GM12801 (cell line): Measurements from ENCODE around the gene MEIS1.

Experiments used
- TF ChIP-seq, protein P1 (sequence below): IDR thresholded peaks from one replicate; pipeline ENCODE4 v1.5.1; 2011; ENCODE audit warnings: control low read depth; ENCODE audit not compliant: insufficient read length; ENCODE audit errors: extremely low read depth

Gene MEIS1

DNA sequence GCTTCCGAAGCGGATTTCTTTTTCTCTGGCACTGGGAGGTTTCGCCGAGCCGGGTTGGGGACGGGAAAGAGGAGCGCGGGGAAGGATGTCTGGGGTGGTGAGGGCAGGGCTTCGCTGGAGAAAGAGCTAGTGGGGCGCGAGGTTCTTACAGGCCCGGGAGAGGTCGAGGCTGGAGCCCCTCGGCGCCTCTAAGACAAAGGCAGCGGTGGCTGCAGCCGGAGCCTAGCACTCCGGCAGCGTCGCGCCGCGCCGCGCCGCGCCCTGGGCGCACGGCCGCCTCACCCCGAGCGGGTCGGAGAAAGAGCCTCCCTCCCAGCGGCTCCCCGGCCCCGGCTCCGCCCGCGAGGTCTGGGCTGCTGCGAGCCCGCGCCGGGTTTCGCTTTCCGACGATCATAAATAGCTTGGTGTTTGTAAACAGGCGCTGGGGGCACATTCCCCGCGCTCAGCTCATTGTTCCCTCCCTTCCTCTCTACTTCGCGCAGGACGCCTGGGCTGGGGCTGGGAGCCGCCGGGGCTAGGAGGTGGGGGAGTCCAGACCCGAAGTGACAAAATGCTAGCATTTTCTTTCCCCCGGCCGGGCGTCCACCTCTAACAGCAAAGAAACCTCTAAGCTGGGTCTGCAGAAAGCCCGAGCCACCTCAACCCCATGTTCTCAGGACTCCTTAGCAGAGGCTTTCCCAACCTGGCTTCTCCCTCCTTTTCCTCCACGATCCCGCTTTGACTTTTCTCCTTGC, 813 bp upstream of the MEIS1 start:
- TF ChIP-seq, protein P1, sequence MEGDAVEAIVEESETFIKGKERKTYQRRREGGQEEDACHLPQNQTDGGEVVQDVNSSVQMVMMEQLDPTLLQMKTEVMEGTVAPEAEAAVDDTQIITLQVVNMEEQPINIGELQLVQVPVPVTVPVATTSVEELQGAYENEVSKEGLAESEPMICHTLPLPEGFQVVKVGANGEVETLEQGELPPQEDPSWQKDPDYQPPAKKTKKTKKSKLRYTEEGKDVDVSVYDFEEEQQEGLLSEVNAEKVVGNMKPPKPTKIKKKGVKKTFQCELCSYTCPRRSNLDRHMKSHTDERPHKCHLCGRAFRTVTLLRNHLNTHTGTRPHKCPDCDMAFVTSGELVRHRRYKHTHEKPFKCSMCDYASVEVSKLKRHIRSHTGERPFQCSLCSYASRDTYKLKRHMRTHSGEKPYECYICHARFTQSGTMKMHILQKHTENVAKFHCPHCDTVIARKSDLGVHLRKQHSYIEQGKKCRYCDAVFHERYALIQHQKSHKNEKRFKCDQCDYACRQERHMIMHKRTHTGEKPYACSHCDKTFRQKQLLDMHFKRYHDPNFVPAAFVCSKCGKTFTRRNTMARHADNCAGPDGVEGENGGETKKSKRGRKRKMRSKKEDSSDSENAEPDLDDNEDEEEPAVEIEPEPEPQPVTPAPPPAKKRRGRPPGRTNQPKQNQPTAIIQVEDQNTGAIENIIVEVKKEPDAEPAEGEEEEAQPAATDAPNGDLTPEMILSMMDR: no peak

DNA sequence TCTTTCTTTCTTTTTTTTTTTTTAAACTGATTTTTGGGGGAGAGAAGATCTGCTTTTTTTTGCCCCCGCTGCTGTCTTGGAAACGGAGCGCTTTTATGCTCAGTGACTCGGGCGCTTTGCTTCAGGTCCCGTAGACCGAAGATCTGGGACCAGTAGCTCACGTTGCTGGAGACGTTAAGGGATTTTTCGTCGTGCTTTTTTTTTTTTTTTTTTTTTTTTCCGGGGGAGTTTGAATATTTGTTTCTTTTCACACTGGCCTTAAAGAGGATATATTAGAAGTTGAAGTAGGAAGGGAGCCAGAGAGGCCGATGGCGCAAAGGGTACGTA, 587 bp downstream of the MEIS1 start:
- TF ChIP-seq, protein P1: no peak

DNA sequence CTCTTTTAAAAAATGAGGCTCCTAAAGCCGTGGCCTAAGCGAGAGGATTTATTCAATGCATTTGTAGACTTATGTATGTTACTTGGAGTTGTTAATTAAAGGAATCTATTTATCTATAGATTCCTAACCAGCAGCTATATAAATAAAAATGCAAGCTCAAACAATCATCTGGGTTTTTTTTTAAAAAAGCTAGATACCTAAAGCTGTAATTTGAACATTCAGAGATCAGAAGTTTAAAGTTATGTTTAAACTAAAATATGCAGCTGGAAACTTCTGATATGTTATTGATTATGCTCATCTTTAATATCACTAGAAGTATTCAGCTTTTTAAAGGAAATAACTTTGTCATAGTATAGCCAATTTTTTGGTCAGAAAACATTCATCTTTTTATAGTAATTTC, 1.0 kb downstream of the MEIS1 start:
- TF ChIP-seq, protein P1: no peak

DNA sequence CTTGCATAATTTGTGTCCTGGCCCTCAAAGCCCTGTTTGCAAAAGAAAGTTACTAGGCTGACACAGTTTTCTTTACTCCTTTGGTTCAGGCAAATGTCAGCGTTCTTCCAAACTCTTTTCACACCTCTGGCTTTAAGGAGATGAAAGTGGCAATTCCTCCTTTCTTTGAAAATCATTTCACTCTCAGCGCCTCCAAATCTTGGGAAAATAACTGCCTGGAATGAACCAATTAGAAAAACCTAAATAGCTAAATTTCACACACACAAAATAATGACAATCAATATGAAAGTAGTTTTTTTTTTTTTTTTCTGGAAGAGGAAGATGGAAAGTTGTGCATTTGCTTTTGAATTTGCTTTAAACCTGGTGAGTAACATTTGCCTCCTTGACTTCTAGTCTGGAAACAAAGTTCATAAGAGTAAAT, 1.7 kb downstream of the MEIS1 start:
- TF ChIP-seq, protein P1: no peak

DNA sequence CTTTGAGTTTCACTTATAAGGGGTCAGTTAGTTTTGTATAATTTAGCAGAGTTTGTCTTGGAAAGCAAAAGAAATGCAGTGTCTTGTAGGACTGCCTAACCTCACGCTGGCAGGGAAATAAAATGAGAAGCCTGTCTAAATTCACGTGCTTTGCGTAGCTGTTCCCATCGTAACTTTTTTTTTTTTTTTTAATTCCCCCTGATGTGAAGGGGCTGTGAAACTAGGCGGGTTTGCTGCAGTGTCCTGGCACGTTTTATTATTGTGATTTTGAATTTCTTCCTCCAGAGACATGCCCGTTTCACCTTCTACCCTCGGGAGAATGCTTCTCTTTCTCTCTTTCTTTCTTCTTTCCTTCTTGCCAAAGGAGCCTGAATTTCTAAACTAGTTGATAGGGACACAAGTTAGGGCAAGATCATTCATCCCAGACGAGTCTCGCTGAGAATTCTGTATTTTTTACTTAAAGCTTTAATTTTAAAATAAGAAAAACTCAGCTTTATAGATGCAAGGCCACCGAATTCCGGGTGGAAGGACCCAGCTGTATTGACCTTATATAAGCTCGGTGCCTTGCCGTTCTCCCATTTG, 2.3 kb downstream of the MEIS1 start:
- TF ChIP-seq, protein P1: no peak

DNA sequence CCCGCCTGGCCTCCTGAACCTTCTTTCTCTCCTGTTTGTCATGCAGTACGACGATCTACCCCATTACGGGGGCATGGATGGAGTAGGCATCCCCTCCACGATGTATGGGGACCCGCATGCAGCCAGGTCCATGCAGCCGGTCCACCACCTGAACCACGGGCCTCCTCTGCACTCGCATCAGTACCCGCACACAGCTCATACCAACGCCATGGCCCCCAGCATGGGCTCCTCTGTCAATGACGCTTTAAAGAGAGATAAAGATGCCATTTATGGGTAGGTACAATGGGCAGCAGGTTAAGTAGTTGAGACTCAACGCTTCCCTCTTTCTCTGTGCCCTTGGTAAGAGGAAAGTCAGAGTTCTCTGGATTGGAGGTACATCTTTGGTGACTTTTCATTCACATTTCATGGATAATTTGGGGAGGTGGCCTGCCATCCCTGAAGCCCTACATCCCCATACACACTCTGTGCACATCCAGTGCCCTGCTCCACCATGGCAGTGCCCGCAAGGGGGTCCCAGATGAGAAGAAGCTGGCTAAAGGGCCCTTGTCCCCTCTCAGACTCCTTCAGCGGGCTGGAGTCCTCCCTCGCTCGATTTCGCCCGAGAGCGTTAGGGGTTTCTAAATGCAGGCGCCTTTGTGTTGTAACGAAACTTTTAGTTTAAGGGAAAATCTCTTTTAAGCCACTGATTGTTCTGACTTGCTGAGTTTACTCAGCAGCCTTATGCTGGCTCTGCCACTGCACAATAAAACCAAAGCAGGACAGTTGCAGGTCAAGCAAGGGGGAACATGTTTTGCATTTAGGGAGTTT, 3.0 kb downstream of the MEIS1 start:
- TF ChIP-seq, protein P1: no peak

DNA sequence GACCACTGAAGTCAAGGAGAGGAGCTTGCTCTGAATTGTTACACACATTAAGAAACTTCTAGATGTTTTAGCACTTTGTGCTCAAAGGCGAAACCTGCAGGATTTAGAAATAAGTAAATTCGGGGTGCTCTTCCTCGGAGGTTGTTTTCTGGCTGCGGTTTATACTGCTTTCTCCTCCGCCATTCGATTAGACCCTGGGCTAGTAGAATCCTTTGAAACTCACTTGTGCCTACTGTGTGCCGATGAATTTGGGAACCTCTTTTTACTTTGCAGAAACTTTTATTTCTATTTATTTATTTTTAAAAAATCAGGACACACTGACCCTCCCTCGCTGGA, 3.5 kb downstream of the MEIS1 start:
- TF ChIP-seq, protein P1: no peak
